Activated CD4-positive, alpha-beta memory T cell treated with anti-CD3 and anti-CD28 coated beads for 36 hours (primary cell): ENCODE data around the gene NME7. TPM values are rescaled to one million over a fixed set of nuclear protein-coding genes. Genes with fewer than 3 reads are reported as not detected.
"Not testable (repeated sequence)": the region's sequence is repeated elsewhere in the genome, so short reads cannot be mapped to it uniquely, and the experiment has no call there.

Experiments used
- CTCF ChIA-PET: fragments of 350-600 bp; sonication (Branson Sonifier 250); formaldehyde crosslinking; loops from one replicate; lab custom pipeline; 2021; ENCODE audit warnings: antibody characterized with exemption, inconsistent platforms; lab: Charles Lee
- POLR2A ChIA-PET: fragments of 350-600 bp; sonication (Branson Sonifier 250); formaldehyde crosslinking; loops from one replicate; lab custom pipeline; 2021; ENCODE audit warnings: antibody characterized with exemption; lab: Charles Lee
- DNase-seq: peaks from one replicate; pipeline ENCODE4 v3.0.0-alpha.2; 2020
- H3K27ac Mint-ChIP-seq: one replicate; pipeline ENCODE4 v1.8.0; 2021; ENCODE audit warnings: mixed read lengths
- H3K27me3 Mint-ChIP-seq: one replicate; pipeline ENCODE4 v1.8.0; 2021; ENCODE audit warnings: mixed read lengths
- H3K36me3 Mint-ChIP-seq: one replicate; pipeline ENCODE4 v1.8.0; 2021; ENCODE audit warnings: mixed read lengths
- H3K4me1 Mint-ChIP-seq: one replicate; pipeline ENCODE4 v1.8.0; 2021; ENCODE audit warnings: low read depth, mixed read lengths
- H3K4me3 Mint-ChIP-seq: one replicate; pipeline ENCODE4 v1.8.0; 2021; ENCODE audit warnings: mild to moderate bottlenecking, mixed read lengths
- H3K9me3 Mint-ChIP-seq: one replicate; pipeline ENCODE4 v1.8.0; 2021; ENCODE audit warnings: mixed read lengths
- intact Hi-C: fragments of 100-400 bp; cut with micrococcal nuclease; formaldehyde crosslinking; loops from one replicate; pipeline ENCODE4 v1.15.1; 2023
- total RNA-seq, 2 experiments: library from RNA; stranded (reverse); gene quantifications; one replicate each; pipeline ENCODE4 v1.2.3, GENCODE V29; 2021

The NME7 gene
- total RNA-seq, 2 experiments from 2014 or later, result 12.9 to 15.9 TPM

DNA sequence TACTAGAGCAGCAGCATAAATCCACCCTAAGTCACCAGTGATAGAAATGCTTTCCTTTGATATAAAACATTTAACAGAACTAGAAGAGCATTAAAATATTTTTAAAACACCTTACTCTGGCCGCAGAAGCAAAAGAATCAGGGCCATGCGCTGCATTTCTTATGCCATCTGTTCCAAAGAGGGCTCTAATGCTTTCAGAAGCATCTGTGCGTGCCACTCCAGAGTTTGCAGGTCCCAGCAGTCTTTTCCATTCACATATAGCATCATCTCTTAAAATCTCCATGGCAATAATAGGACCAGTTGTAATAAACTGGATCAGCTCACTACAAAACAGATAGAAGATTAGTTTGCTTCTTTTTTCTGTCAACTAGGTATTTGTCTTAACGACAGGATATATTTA is 69.2 kb downstream of the NME7 start:
- POLR2A ChIA-PET, result no interaction called here
- CTCF ChIA-PET, result no interaction called here
- Mint-ChIP-seq H3K27ac (no peak overlapping the region), H3K9me3 (no peaks in the 10 kb centered on the region), H3K4me1 (no peaks in the 10 kb centered on the region), H3K36me3 (peaks cover 18% of the 10 kb centered on the region), H3K27me3 (no peaks in the 10 kb centered on the region), H3K4me3 (no peak overlapping the region)
- no peak for DNase-seq
- intact Hi-C loops, result no loop called here

DNA sequence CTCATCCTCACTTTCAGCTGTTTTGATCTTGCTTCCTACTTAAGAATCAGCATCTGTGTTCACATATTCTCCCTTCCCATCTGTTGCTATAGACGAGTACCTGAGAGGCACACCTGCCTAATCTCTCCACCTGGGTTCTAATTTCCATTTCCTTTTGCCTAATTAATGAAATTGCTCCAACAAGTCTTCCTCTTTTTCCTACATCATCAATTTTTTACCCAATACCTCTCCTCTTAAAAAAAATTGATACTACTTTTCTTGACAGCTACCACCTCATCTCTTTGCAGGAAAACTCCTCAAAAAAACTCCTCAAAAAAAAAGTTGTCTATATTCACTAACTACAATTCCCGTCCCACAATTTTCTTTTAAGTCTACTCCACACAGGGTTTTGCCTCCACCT is 71.8 kb downstream of the NME7 start:
- Mint-ChIP-seq H3K27me3 (no peaks in the 10 kb centered on the region), H3K27ac (no peak overlapping the region), H3K4me3 (no peak overlapping the region), H3K9me3 (no peaks in the 10 kb centered on the region), H3K36me3 (peaks cover 20% of the 10 kb centered on the region), H3K4me1 (no peaks in the 10 kb centered on the region)
- CTCF ChIA-PET, result interaction anchor here (2.1 kb wide), 1 partner anchor 53 kb away, joined by 5 read pairs; no protein-coding TSS in a partner anchor
- intact Hi-C loops, result no loop called here
- POLR2A ChIA-PET, result no interaction called here
- DNase-seq, result no peak

GRCh38 chr1:169295425-169295824 is 72.2 kb downstream of the NME7 start:
- Mint-ChIP-seq H3K9me3 (no peaks in the 10 kb centered on the region), H3K27ac (no peak overlapping the region), H3K4me3 (no peak overlapping the region), H3K27me3 (no peaks in the 10 kb centered on the region), H3K36me3 (peaks cover 24% of the 10 kb centered on the region), H3K4me1 (no peaks in the 10 kb centered on the region)
- intact Hi-C loops, result no loop called here
- DNase-seq, result no peak
- CTCF ChIA-PET, result interaction anchor here (2.1 kb wide), 1 partner anchor 53 kb away, joined by 5 read pairs; no protein-coding TSS in a partner anchor
- POLR2A ChIA-PET, result no interaction called here

DNA sequence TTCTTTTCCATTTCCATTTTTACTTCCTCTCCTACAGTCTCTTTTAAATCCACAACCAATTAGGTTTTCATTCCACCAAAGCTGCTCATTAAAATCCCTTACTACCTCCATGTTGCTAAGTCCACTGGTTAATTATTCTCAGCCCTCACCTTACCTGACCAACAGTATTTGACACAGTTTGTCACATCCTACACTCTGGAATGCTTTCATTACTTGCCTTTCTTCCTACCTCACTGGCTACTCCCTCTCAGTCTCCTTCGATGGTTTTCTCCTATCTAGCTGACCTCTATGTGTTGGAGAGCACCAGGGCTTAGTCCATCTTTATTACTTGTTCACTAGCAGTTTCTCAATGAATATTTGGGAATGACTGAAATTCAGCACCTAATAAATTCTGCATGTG is 78.6 kb downstream of the NME7 start:
- DNase-seq, result no peak
- H3K9me3 Mint-ChIP-seq, result peaks cover 3% of the 10 kb centered on the region

GRCh38 chr1:169288011-169288414 is 79.6 kb downstream of the NME7 start:
- no peak overlapping the region for H3K4me3 Mint-ChIP-seq
- H3K27me3 Mint-ChIP-seq, result no peaks in the 10 kb centered on the region
- ChIA-PET POLR2A (no interaction called here), CTCF (no interaction called here)
- no peak for DNase-seq
- H3K9me3 Mint-ChIP-seq, result peaks cover 9% of the 10 kb centered on the region
- intact Hi-C loops, result no loop called here
- H3K36me3 Mint-ChIP-seq, result peaks cover 39% of the 10 kb centered on the region
- H3K27ac Mint-ChIP-seq, result no peak overlapping the region
- H3K4me1 Mint-ChIP-seq, result no peaks in the 10 kb centered on the region

More for the DNA sequence above, 78.6 kb downstream of the NME7 start:
- Mint-ChIP-seq H3K4me1 (no peaks in the 10 kb centered on the region), H3K4me3 (no peak overlapping the region), H3K36me3 (peaks cover 32% of the 10 kb centered on the region), H3K27ac (no peak overlapping the region), H3K27me3 (no peaks in the 10 kb centered on the region)
- ChIA-PET POLR2A (no interaction called here), CTCF (no interaction called here)
- intact Hi-C loops, result no loop called here

DNA sequence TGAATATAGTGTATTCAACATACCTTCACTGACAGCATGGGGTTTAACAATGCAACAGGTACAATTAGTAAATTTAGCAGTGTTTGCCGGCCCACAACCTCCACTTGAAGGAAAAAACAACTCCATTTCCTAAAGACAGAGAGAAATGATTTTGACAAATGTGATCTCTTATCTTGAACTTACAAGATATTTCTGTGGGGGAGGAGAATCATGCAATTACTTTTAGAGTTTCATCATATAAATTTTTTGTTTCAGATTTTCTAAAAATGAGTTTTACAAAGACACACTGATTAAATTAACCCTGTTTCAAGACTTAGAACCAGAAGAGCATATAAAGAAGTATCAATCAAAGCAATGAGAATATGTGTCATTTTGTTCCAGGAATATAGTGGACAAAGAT is 80.3 kb downstream of the NME7 start:
- Mint-ChIP-seq H3K9me3 (peaks cover 16% of the 10 kb centered on the region), H3K27ac (no peak overlapping the region), H3K27me3 (no peaks in the 10 kb centered on the region), H3K4me1 (no peaks in the 10 kb centered on the region), H3K4me3 (no peak overlapping the region), H3K36me3 (peaks cover 41% of the 10 kb centered on the region)
- ChIA-PET POLR2A (no interaction called here), CTCF (no interaction called here)
- intact Hi-C loops, result no loop called here
- no peak for DNase-seq

DNA sequence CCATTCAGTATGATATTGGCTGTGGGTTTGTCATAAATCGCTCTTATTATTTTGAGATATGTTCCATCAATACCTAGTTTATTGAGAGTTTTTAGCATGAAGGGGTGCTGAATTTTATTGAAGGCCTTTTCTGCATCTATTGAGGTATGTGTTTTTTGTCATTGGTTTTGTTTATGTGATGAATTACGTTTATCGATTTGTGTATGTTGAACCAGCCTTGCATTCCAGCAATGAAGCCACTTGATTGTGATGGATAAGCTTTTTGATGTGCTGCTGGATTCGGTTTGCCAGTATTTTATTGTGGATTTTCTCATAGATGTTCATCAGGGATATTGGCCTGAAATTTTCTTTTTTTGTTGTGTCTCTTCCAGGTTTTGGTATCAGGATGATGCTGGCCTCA is 86.0 kb downstream of the NME7 start:
- H3K4me1 Mint-ChIP-seq, H3K4me3 Mint-ChIP-seq, POLR2A ChIA-PET, H3K27me3 Mint-ChIP-seq, intact Hi-C loops, DNase-seq, H3K27ac Mint-ChIP-seq, CTCF ChIA-PET: not testable (repeated sequence)
- Mint-ChIP-seq H3K9me3 (peaks cover 56% of the 10 kb centered on the region), H3K36me3 (peaks cover 47% of the 10 kb centered on the region)

DNA sequence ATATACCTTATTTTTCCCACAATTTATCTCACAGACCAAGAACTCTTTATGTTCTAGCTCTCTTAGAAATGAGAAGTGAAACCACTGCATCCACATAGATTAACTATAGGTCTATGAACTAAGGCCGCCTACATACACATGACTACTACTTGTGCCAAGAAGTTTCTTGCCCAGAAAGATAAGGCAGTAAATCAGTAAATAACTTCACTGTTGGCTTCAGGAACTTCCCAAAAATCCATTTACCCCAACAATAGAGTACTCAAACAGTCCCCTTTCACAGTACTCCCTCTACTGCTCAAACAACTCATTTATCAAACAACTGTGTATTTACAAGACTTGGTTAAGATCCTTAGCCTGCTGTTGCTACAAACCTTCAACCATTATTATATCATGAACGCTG is 96.5 kb downstream of the NME7 start:
- ChIA-PET CTCF (interaction anchor here (0.7 kb wide), 1 partner anchor 127 kb away, joined by 4 read pairs; no protein-coding TSS in a partner anchor), POLR2A (no interaction called here)
- intact Hi-C loops, result no loop called here
- Mint-ChIP-seq H3K36me3 (peaks cover 4% of the 10 kb centered on the region), H3K9me3 (peaks cover 10% of the 10 kb centered on the region), H3K27ac (no peak overlapping the region), H3K4me3 (no peak overlapping the region), H3K27me3 (no peaks in the 10 kb centered on the region), H3K4me1 (no peaks in the 10 kb centered on the region)
- no peak for DNase-seq

DNA sequence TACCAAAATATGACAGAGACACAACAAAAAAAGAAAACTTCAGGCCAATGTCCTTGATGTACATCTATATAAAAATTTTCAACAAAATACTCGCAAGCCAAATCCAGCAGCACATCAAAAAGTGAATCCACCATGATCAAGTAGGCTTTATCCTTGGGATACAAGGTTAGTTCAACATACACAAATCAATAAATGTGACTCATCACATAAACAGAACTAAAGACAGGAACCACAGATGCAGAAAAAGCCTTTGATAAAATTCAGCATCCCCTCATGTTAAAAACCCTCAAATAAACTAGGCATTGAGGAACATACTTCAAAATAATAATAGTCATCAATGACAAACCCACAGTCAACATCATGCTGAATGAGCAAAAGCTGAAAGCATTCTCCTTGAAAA is 101.5 kb downstream of the NME7 start:
- Mint-ChIP-seq H3K4me1 (no peaks in the 10 kb centered on the region), H3K9me3 (peaks cover 19% of the 10 kb centered on the region), H3K36me3 (peaks cover 35% of the 10 kb centered on the region), H3K27ac (no peak overlapping the region), H3K27me3 (no peaks in the 10 kb centered on the region), H3K4me3 (no peak overlapping the region)
- CTCF ChIA-PET, result no interaction called here
- intact Hi-C loops, result no loop called here
- no peak for DNase-seq
- POLR2A ChIA-PET, result no interaction called here

DNA sequence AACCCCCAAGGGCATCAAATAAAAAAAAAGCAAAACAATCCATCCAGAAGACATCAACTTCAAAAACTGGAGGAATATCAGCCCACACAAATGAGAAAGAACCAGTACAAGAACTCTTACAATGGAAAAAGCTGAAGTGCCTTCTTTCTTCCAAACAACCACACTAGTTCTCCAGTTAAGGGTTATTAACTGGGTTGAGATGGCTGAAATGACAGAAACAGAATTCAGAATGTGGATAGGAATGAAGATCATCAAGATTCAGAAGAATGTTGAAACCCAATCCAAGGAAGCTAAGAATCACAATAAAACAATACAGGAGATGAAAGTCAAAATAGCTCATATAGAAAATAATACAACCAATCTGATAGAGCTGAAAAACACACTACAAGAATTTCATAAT is 104.5 kb downstream of the NME7 start:
- no peak overlapping the region for H3K27ac Mint-ChIP-seq
- DNase-seq, result no peak
- H3K4me3 Mint-ChIP-seq, result no peak overlapping the region
- ChIA-PET POLR2A (no interaction called here), CTCF (no interaction called here)
- H3K4me1 Mint-ChIP-seq, result no peaks in the 10 kb centered on the region
- intact Hi-C loops, result no loop called here
- peaks cover 48% of the 10 kb centered on the region for H3K36me3 Mint-ChIP-seq
- H3K9me3 Mint-ChIP-seq, result peaks cover 19% of the 10 kb centered on the region
- H3K27me3 Mint-ChIP-seq, result no peaks in the 10 kb centered on the region

DNA sequence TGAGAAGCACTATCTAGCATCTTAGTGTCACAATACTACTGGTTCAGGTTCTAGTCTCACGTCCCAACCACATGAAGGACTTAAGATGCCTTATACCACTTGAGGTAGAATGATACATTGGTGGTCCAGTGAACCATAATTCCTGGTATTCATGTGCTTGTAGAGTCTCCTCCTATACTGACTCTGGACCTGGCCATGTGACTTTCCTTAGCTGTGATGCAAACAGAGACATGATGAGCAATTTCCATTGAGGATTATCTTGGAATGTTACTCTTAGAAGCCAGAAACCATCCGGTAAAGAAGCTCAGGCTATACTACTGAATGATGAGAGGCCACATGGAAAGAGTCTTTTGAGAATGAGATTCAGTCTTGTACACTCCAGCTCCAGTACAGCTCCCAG is 105.7 kb downstream of the NME7 start:
- peaks cover 55% of the 10 kb centered on the region for H3K36me3 Mint-ChIP-seq
- H3K27me3 Mint-ChIP-seq, result no peaks in the 10 kb centered on the region

DNA sequence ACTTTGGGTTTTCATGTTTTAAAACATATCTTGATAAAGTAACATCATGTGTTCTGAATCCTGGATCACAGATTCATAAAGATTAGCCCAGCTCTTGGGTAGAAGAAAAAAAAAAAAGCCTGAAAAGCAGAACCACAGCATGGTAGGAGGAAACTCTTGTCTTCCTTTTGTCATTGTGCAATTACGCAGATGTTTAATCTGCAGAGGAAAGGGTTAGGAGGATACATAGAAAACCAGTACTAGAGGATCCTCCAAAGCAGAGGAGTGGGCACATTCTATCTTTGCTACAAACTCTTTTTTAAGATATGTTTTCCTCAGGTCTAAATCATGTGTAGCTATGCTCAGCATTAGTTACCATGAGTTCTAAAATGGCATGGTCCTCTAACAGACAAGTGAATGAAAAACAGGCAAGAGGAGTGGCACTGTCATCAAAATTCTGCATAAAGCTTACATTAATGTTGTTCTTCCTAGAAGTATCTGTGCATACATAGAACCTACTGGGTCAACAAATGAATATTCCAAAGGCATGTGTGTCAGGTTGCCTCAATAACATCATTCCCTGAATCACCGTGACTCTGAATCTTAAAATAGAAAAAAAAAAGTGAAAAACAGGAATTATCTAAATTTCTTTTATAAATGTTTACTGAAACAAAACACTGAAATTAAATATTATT is 107.0 kb downstream of the NME7 start:
- DNase-seq, result no peak
- Mint-ChIP-seq H3K9me3 (peaks cover 23% of the 10 kb centered on the region), H3K4me3 (no peak overlapping the region), H3K36me3 (peaks cover 50% of the 10 kb centered on the region), H3K27me3 (no peaks in the 10 kb centered on the region), H3K27ac (no peak overlapping the region), H3K4me1 (no peaks in the 10 kb centered on the region)
- CTCF ChIA-PET, result interaction anchor here (0.7 kb wide), 1 partner anchor 819 kb away, joined by 4 read pairs; no protein-coding TSS in a partner anchor
- POLR2A ChIA-PET, result interaction anchor here (0.7 kb wide), 1 partner anchor 187 kb away, joined by 3 read pairs; no protein-coding TSS in a partner anchor
- intact Hi-C loops, result no loop called here

More for the DNA sequence above, 105.7 kb downstream of the NME7 start:
- Mint-ChIP-seq H3K4me1 (no peaks in the 10 kb centered on the region), H3K9me3 (peaks cover 24% of the 10 kb centered on the region), H3K4me3 (no peak overlapping the region), H3K27ac (no peak overlapping the region)
- DNase-seq, result no peak
- POLR2A ChIA-PET, result no interaction called here
- CTCF ChIA-PET, result no interaction called here
- intact Hi-C loops, result no loop called here

- ChIA-PET POLR2A (no interaction called here), CTCF (no interaction called here)
- no peak overlapping the region for H3K4me3 Mint-ChIP-seq
These were observed 107.8 kb downstream of the NME7 start for GRCh38 chr1:169259816-169260215.

More at GRCh38 chr1:169259816-169260215, 107.8 kb downstream of the NME7 start:
- no peak overlapping the region for H3K27ac Mint-ChIP-seq
- H3K9me3 Mint-ChIP-seq, result peaks cover 15% of the 10 kb centered on the region
- intact Hi-C loops, result no loop called here
- H3K4me1 Mint-ChIP-seq, result no peaks in the 10 kb centered on the region
- H3K36me3 Mint-ChIP-seq, result peaks cover 44% of the 10 kb centered on the region
- no peaks in the 10 kb centered on the region for H3K27me3 Mint-ChIP-seq
- no peak for DNase-seq
